ENCODE data around the gene PCDHGA7.

PCDHGA7 gene

DNA sequence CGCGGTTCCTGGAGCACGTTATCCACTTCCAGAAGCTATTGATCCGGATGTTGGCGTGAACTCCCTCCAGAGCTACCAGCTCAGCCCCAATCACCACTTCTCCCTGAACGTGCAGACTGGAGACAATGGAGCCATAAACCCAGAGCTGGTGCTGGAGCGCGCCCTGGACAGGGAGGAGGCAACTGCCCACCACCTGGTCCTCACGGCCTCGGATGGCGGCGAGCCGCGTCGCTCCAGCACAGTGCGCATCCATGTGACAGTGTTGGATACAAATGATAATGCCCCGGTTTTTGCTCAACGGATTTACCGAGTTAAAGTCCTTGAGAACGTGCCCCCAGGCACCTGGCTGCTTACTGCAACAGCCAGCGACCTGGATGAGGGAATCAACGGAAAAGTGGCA, 20.8 kb downstream of the PCDHGA7 start:
- TF ChIP-seq, protein P1, sequence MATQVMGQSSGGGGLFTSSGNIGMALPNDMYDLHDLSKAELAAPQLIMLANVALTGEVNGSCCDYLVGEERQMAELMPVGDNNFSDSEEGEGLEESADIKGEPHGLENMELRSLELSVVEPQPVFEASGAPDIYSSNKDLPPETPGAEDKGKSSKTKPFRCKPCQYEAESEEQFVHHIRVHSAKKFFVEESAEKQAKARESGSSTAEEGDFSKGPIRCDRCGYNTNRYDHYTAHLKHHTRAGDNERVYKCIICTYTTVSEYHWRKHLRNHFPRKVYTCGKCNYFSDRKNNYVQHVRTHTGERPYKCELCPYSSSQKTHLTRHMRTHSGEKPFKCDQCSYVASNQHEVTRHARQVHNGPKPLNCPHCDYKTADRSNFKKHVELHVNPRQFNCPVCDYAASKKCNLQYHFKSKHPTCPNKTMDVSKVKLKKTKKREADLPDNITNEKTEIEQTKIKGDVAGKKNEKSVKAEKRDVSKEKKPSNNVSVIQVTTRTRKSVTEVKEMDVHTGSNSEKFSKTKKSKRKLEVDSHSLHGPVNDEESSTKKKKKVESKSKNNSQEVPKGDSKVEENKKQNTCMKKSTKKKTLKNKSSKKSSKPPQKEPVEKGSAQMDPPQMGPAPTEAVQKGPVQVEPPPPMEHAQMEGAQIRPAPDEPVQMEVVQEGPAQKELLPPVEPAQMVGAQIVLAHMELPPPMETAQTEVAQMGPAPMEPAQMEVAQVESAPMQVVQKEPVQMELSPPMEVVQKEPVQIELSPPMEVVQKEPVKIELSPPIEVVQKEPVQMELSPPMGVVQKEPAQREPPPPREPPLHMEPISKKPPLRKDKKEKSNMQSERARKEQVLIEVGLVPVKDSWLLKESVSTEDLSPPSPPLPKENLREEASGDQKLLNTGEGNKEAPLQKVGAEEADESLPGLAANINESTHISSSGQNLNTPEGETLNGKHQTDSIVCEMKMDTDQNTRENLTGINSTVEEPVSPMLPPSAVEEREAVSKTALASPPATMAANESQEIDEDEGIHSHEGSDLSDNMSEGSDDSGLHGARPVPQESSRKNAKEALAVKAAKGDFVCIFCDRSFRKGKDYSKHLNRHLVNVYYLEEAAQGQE (IDR thresholded peaks at IDR 0.05; ENCODE audit: low read depth): no peak
- TF ChIP-seq EP300 (IDR thresholded peaks at IDR 0.05; ENCODE audit: borderline replicate concordance): no peak
- TF ChIP-seq CREB1 (IDR thresholded peaks at IDR 0.05; ENCODE audit: low read depth): no peak
- TF ChIP-seq, protein P2, sequence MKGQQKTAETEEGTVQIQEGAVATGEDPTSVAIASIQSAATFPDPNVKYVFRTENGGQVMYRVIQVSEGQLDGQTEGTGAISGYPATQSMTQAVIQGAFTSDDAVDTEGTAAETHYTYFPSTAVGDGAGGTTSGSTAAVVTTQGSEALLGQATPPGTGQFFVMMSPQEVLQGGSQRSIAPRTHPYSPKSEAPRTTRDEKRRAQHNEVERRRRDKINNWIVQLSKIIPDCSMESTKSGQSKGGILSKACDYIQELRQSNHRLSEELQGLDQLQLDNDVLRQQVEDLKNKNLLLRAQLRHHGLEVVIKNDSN (IDR thresholded peaks at IDR 0.05): no peak
- no peak for TF ChIP-seq TCF12 (IDR thresholded peaks at IDR 0.05; ENCODE audit: low read depth)
- TF ChIP-seq TEAD4 (IDR thresholded peaks at IDR 0.05): no peak
- TF ChIP-seq ZBTB7A (IDR thresholded peaks at IDR 0.05; ENCODE audit: low read depth): no peak
- no peak for TF ChIP-seq RAD21 (IDR thresholded peaks at IDR 0.05; ENCODE audit: low read depth)
- TF ChIP-seq FOXM1 (IDR thresholded peaks at IDR 0.05; ENCODE audit: borderline replicate concordance, low read depth): no peak
- TF ChIP-seq TAF1 (IDR thresholded peaks at IDR 0.05; ENCODE audit: low read depth): no peak
- no peak for TF ChIP-seq CEBPB (IDR thresholded peaks at IDR 0.05)
- TF ChIP-seq, protein P3, sequence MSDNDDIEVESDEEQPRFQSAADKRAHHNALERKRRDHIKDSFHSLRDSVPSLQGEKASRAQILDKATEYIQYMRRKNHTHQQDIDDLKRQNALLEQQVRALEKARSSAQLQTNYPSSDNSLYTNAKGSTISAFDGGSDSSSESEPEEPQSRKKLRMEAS (IDR thresholded peaks at IDR 0.05): no peak
- TF ChIP-seq EGR1 (IDR thresholded peaks at IDR 0.05): no peak
- TF ChIP-seq YY1 (IDR thresholded peaks at IDR 0.05; ENCODE audit: low read depth): no peak
- TF ChIP-seq NFIC (IDR thresholded peaks at IDR 0.05): no peak

DNA sequence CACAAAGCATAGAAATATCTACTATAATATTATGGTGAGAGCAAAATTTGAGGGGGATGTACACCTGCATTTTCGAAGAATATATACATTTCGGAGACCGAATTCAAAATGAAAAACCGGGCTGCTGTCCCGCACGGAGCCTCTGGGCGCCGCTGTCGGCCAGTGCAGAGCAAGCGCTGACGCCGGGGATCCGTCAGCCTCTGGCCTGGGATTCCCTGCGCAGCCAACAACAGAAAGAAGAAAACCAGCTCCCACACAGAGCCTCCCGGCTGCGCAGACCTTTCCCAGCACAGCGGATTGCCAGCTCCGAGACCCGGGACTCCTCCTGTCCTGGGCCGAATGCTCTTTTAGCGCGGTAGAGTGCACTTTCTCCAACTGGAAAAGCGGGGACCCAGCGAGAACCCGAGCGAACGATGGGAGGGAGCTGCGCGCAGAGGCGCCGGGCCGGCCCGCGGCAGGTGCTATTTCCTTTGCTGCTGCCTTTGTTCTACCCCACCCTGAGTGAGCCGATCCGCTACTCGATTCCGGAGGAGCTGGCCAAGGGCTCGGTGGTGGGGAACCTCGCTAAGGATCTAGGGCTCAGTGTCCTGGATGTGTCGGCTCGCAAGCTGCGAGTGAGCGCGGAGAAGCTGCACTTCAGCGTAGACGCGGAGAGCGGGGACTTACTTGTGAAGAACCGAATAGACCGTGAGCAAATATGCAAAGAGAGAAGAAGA, 25.4 kb downstream of the PCDHGA7 start, which contains the start of gene PCDHGB6:
TSS of gene PCDHGB6 (plus strand) at position 232 of the 716 bp plus-strand sequence. CDS start at position 414, 182 bp downstream.
- TF ChIP-seq RAD21 (IDR thresholded peaks at IDR 0.05; ENCODE audit: low read depth): peak; percentile 26; the same call in 1 of the 2 replicates

DNA sequence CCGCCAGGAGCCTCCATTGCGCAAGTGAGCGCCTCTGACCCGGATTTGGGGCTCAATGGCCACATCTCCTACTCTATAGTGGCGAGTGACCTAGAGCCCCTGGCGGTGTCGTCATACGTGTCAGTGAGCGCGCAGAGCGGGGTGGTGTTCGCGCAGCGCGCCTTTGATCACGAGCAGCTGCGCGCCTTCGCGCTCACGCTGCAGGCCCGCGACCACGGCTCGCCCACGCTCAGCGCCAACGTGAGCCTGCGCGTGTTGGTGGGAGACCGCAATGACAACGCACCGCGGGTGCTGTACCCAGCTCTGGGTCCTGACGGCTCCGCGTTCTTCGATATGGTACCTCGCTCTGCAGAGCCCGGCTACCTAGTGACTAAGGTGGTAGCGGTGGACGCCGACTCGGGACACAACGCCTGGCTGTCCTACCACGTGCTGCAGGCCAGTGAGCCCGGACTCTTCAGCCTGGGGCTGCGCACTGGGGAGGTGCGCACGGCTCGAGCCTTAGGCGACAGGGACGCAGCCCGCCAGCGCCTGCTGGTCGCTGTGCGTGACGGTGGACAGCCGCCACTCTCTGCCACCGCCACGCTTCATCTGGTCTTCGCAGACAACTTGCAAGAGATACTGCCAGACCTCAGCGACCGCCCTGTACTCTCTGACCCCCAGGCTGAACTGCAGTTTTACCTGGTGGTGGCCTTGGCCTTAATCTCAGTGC, 27.2 kb downstream of the PCDHGA7 start:
- TF ChIP-seq, protein P1 (IDR thresholded peaks at IDR 0.05; ENCODE audit: low read depth): no peak
- TF ChIP-seq EGR1 (IDR thresholded peaks at IDR 0.05): no peak
- TF ChIP-seq, protein P2 (IDR thresholded peaks at IDR 0.05): no peak
- TF ChIP-seq FOXM1 (IDR thresholded peaks at IDR 0.05; ENCODE audit: borderline replicate concordance, low read depth): no peak
- no peak for TF ChIP-seq EP300 (IDR thresholded peaks at IDR 0.05; ENCODE audit: borderline replicate concordance)
- no peak for TF ChIP-seq ZBTB7A (IDR thresholded peaks at IDR 0.05; ENCODE audit: low read depth)
- TF ChIP-seq TAF1 (IDR thresholded peaks at IDR 0.05; ENCODE audit: low read depth): no peak
- TF ChIP-seq TEAD4 (IDR thresholded peaks at IDR 0.05): no peak
- TF ChIP-seq CEBPB (IDR thresholded peaks at IDR 0.05): no peak
- TF ChIP-seq RAD21 (IDR thresholded peaks at IDR 0.05; ENCODE audit: low read depth): no peak
- TF ChIP-seq YY1 (IDR thresholded peaks at IDR 0.05; ENCODE audit: low read depth): no peak
- TF ChIP-seq NFIC (IDR thresholded peaks at IDR 0.05): no peak
- no peak for TF ChIP-seq TCF12 (IDR thresholded peaks at IDR 0.05; ENCODE audit: low read depth)
- no peak for TF ChIP-seq CREB1 (IDR thresholded peaks at IDR 0.05; ENCODE audit: low read depth)
- TF ChIP-seq, protein P3 (IDR thresholded peaks at IDR 0.05): no peak

DNA sequence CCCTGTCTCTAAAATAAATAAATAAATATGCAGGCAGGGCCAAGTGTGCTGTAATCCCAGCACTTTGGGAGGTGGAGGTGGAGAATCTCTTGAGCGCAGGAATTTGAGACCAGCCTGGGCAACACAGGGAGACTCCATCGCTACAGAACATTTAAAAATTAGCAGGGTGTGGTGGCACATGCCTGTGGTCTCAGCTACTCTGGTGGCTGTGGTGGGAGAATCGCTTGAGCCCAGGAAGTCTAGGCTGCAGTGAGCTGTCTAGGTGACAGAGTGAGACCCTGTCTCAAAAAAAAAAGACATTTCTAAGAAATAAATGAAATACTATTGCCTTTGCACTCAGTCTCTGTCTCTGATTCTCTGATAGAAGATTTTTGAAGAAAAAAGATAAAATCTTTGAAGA, 29.0 kb downstream of the PCDHGA7 start:
- TF ChIP-seq, protein P2 (IDR thresholded peaks at IDR 0.05): no peak
- TF ChIP-seq FOXM1 (IDR thresholded peaks at IDR 0.05; ENCODE audit: borderline replicate concordance, low read depth): no peak
- TF ChIP-seq RAD21 (IDR thresholded peaks at IDR 0.05; ENCODE audit: low read depth): no peak
- TF ChIP-seq TEAD4 (IDR thresholded peaks at IDR 0.05): no peak
- no peak for TF ChIP-seq TCF12 (IDR thresholded peaks at IDR 0.05; ENCODE audit: low read depth)
- TF ChIP-seq YY1 (IDR thresholded peaks at IDR 0.05; ENCODE audit: low read depth): no peak
- no peak for TF ChIP-seq CREB1 (IDR thresholded peaks at IDR 0.05; ENCODE audit: low read depth)
- TF ChIP-seq, protein P1 (IDR thresholded peaks at IDR 0.05; ENCODE audit: low read depth): no peak
- TF ChIP-seq CEBPB (IDR thresholded peaks at IDR 0.05): no peak
- TF ChIP-seq NFIC (IDR thresholded peaks at IDR 0.05): no peak
- TF ChIP-seq EP300 (IDR thresholded peaks at IDR 0.05; ENCODE audit: borderline replicate concordance): no peak
- TF ChIP-seq EGR1 (IDR thresholded peaks at IDR 0.05): no peak
- TF ChIP-seq, protein P3 (IDR thresholded peaks at IDR 0.05): no peak
- TF ChIP-seq ZBTB7A (IDR thresholded peaks at IDR 0.05; ENCODE audit: low read depth): no peak
- no peak for TF ChIP-seq TAF1 (IDR thresholded peaks at IDR 0.05; ENCODE audit: low read depth)
